Measurements from ENCODE around the gene POU5F1. TPM values are rescaled to one million over a fixed set of nuclear protein-coding genes. Genes with fewer than 3 reads are reported as not detected.
"Not testable (repeated sequence)": the region's sequence is repeated elsewhere in the genome, so short reads cannot be mapped to it uniquely, and the experiment has no call there.

The POU5F1 gene
- total and polyA plus RNA-seq, 2 experiments from 2014 or later = 1.6 TPM; not detected in 1

DNA sequence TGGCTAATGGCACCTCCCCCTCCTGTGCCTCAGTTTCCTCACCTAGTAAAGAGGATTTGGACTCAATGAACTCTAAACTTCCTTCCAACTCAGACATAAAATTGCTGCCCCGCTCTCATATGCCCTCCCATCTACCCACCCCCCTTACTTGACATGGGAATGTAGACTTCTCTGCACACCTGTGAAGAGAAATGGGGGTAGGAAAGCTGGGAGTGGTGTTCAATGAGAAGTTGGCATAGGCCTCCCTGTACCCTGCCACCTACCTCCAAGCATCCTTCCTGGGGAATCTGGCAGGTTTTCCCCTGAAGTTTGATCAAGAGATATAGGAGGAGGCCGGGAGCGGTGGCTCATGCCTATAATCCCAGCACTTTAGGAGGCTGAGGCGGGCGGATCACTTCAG is 3.9 kb upstream of the POU5F1 start:
- H3K4me1 ChIP-seq (ENCODE audit: low read depth) = no peaks in the 10 kb centered on the region
- H3K4me3 ChIP-seq = no peak overlapping the region
- no peak overlapping the region for H3K27ac ChIP-seq
- TF ChIP-seq CTCF (IDR thresholded peaks at IDR 0.05; ENCODE audit: low read depth, low read length) = no peak
- no peaks in the 10 kb centered on the region for H3K36me3 ChIP-seq
- no peak for DNase-seq (ENCODE audit: low read depth in 1 of 2, low spot score in 1 of 2)
- H3K27me3 ChIP-seq = peaks cover 11% of the 10 kb centered on the region
- H3K9me3 ChIP-seq (ENCODE audit: low read depth) = no peaks in the 10 kb centered on the region

DNA sequence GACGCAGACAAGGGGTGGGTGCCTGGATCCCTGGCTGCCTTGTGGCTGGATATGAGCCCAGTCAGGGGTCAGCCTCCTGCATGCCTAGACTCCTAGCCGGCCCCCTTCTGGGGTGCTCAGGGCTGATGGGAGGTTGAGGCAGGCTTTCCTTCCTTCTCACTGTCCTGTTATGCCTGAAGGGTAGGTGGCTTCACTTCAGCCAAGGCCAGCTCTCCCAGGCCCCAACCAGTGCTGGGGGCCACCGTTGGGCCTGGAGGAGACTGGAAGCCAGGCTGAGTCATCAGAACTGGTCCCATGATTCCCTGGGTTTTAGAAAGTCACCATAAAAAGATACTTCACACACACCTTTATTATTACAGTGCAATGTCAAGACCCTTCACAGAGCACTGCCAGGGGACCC is 2.9 kb upstream of the POU5F1 start:
- H3K4me3 ChIP-seq = no peak overlapping the region
- no peaks in the 10 kb centered on the region for H3K9me3 ChIP-seq (ENCODE audit: low read depth)
- H3K27ac ChIP-seq = no peak overlapping the region
- no peak for TF ChIP-seq CTCF (IDR thresholded peaks at IDR 0.05; ENCODE audit: low read depth, low read length)
- no peaks in the 10 kb centered on the region for H3K4me1 ChIP-seq (ENCODE audit: low read depth)
- DNase-seq (ENCODE audit: low read depth in 1 of 2, low spot score in 1 of 2) = no peak
- H3K27me3 ChIP-seq = peaks cover 15% of the 10 kb centered on the region
- H3K36me3 ChIP-seq = no peaks in the 10 kb centered on the region

DNA sequence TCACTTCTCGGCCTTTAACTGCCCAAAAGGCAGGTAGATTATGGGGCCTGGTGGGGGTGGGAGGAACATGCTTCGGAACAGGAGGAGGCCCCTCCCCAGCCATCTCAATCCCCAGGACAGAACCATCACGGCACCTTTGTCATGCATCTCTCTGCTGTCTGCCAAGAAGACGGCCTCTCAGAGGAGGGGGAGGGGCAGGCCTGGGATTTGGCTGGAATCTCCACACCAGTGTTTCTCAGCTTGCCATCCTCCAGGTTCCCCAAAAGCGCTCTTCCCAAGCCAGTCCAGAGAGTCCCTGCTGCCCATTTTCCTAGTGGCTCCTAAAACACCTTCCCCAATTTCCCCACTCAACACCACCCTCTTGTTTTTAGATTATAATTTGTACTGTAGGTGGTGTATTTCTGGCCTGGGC is 2.5 kb upstream of the POU5F1 start:
- Histone ChIP-seq H3K36me3 (no peaks in the 10 kb centered on the region), H3K9me3 (ENCODE audit: low read depth) (no peaks in the 10 kb centered on the region), H3K4me3 (no peak overlapping the region), H3K27me3 (peaks cover 15% of the 10 kb centered on the region), H3K27ac (no peak overlapping the region), H3K4me1 (ENCODE audit: low read depth) (no peaks in the 10 kb centered on the region)
- no peak for TF ChIP-seq CTCF (IDR thresholded peaks at IDR 0.05; ENCODE audit: low read depth, low read length)
- peak in 1 of 2 donors; percentile 20 for DNase-seq (ENCODE audit: low read depth in 1 of 2, low spot score in 1 of 2)

DNA sequence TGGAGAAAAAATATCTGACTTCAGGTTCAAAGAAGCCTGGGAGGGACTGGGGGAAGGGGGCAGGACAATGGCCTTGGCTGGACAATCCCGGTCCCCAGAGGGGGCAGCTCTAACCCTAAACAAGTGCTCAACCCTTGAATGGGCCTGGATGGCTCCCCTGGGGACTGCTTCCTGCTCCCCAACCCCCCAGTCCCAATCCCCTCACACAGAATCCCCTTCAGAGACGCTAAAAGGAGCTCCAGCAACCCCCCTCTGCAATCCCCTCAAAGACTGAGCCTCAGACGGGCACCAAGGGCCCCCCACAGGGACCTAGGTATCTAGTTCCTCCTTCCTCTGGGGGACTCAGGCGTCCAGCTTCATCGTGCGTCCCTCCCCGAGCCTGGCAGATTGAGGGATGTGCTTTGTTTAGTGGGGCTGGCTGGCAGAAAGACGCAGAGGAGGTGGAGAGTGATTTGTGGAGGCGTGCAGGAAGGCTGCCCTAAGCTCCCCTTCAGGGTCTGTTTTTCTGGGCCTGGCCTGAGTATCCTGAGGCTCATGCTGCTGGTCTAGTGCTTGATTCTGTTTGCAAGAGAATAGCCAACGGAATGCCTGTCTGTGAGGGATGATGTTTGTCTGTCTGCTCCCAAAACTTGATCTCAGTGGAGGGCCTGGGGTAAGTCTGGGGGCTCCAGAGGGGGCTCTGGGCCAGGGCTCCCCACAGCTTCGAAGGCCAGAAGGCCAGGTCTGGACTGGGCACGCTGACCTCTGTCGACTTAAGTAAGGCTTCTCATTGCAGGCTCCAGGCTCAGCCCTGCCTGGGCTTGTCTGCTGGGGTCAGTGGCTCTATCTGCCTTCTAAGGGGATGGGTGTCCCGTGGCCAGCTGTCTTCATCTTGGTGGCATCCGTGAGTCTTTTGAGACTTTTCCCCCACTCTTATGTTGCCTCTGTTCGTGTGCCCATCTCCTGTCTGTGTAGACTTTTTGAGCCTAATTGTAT is 1.7 kb upstream of the POU5F1 start:
- Histone ChIP-seq H3K4me1 (ENCODE audit: low read depth) (no peaks in the 10 kb centered on the region), H3K36me3 (no peaks in the 10 kb centered on the region), H3K9me3 (ENCODE audit: low read depth) (no peaks in the 10 kb centered on the region), H3K27me3 (peaks cover 15% of the 10 kb centered on the region), H3K4me3 (no peak overlapping the region), H3K27ac (no peak overlapping the region)
- no peak for TF ChIP-seq CTCF (IDR thresholded peaks at IDR 0.05; ENCODE audit: low read depth, low read length)
- DNase-seq (ENCODE audit: low read depth in 1 of 2, low spot score in 1 of 2) = no peak

- no peaks in the 10 kb centered on the region for H3K36me3 ChIP-seq
- peaks cover 15% of the 10 kb centered on the region for H3K27me3 ChIP-seq
- DNase-seq (ENCODE audit: low read depth in 1 of 2, low spot score in 1 of 2) = no peak
- TF ChIP-seq CTCF (IDR thresholded peaks at IDR 0.05; ENCODE audit: low read depth, low read length) = no peak
- H3K9me3 ChIP-seq (ENCODE audit: low read depth) = no peaks in the 10 kb centered on the region
- H3K27ac ChIP-seq = no peak overlapping the region
- H3K4me3 ChIP-seq = no peak overlapping the region
- no peaks in the 10 kb centered on the region for H3K4me1 ChIP-seq (ENCODE audit: low read depth)
Observed at GRCh38 chr6:31170987-31171671, 647 bp upstream of the POU5F1 start.

GRCh38 chr6:31169858-31170599 is 453 bp downstream of the POU5F1 start:
- not testable (repeated sequence) for H3K9me3 ChIP-seq (ENCODE audit: low read depth); H3K27ac ChIP-seq; H3K36me3 ChIP-seq; DNase-seq (ENCODE audit: low read depth in 1 of 2, low spot score in 1 of 2); H3K4me1 ChIP-seq (ENCODE audit: low read depth); H3K4me3 ChIP-seq
- peaks cover 15% of the 10 kb centered on the region for H3K27me3 ChIP-seq
